LNCAP (cell line): ENCODE data around the gene NMNAT1.

ENCODE experiments used
- CTCF ChIP-seq: fragments of 450-650 bp; IDR thresholded peaks from 2 replicates; pipeline ENCODE4 v1.5.1; 2017; ENCODE audit warnings: mild to moderate bottlenecking

Gene NMNAT1

GRCh38 chr1:9904596-9904995 is 38.7 kb upstream of the NMNAT1 start:
- no peak for TF ChIP-seq CTCF

- TF ChIP-seq CTCF = no peak
Measured at GRCh38 chr1:9905010-9905409, 38.3 kb upstream of the NMNAT1 start.

GRCh38 chr1:9906466-9906865 is 36.8 kb upstream of the NMNAT1 start:
- TF ChIP-seq CTCF = no peak

GRCh38 chr1:9907441-9907840 is 35.8 kb upstream of the NMNAT1 start:
- no peak for TF ChIP-seq CTCF

GRCh38 chr1:9908871-9909233 is 34.4 kb upstream of the NMNAT1 start:
- TF ChIP-seq CTCF = no peak

GRCh38 chr1:9909234-9910046 is 33.8 kb upstream of the NMNAT1 start:
- no peak for TF ChIP-seq CTCF

- no peak for TF ChIP-seq CTCF
Measured at GRCh38 chr1:9910076-9910422, 33.2 kb upstream of the NMNAT1 start, which contains the start of gene CTNNBIP1. TSS of gene CTNNBIP1 (minus strand) at chr1:9910269. CDS start at chr1:9872064, 38,205 bp downstream.
